NT2/D1 (cell line): ENCODE measurements around the gene MEF2B.

Experiments used
- YY1 ChIP-seq: IDR thresholded peaks from 2 replicates; pipeline ENCODE4 v1.6.1; 2011; ENCODE audit not compliant: insufficient read length, insufficient read depth
- ZNF274 ChIP-seq: IDR thresholded peaks from 2 replicates; pipeline ENCODE4 v1.6.1; 2011; ENCODE audit warnings: mild to moderate bottlenecking, low read depth, low read length

GRCh38 chr19:19214159-19214490, 44.1 kb upstream of the MEF2B start:
- no peak for TF ChIP-seq YY1
- no peak for TF ChIP-seq ZNF274
